Smooth muscle cell (in vitro differentiated cells): ENCODE data around the gene DDA1. TPM values are rescaled to one million over a fixed set of nuclear protein-coding genes. Genes with fewer than 3 reads are reported as not detected.

Source experiments
- DNase-seq: peaks from one replicate; lab custom pipeline; 2025; ENCODE audit not compliant: unreplicated experiment; lab: John Stamatoyannopoulos, UW
- H2AFZ ChIP-seq: fragments of 200-600 bp; sonication (generic); 2 replicates; pipeline ENCODE4 v1.6.0; 2016; ENCODE audit warnings: antibody characterized with exemption, low read depth, mild to moderate bottlenecking
- H3F3A ChIP-seq: fragments of 200-600 bp; sonication (generic); 2 replicates; pipeline ENCODE4 v1.6.0; 2017; ENCODE audit warnings: antibody characterized with exemption, low read depth
- H3K27ac ChIP-seq: fragments of 200-600 bp; sonication (generic); 2 replicates; pipeline ENCODE4 v1.5.1; 2016; ENCODE audit warnings: low read depth, mild to moderate bottlenecking
- H3K27me3 ChIP-seq: fragments of 200-600 bp; sonication (generic); 2 replicates; pipeline ENCODE4 v1.6.1; 2016; ENCODE audit warnings: low read depth, mild to moderate bottlenecking
- H3K36me3 ChIP-seq: fragments of 200-600 bp; sonication (generic); 2 replicates; pipeline ENCODE4 v1.5.1; 2016; ENCODE audit warnings: low read depth
- H3K4me1 ChIP-seq: fragments of 200-600 bp; sonication (generic); 2 replicates; pipeline ENCODE4 v1.5.1; 2016; ENCODE audit warnings: low read depth
- H3K4me2 ChIP-seq: fragments of 200-600 bp; sonication (generic); 2 replicates; pipeline ENCODE4 v1.6.0; 2016; ENCODE audit warnings: mild to moderate bottlenecking
- H3K4me3 ChIP-seq: fragments of 200-600 bp; sonication (generic); 2 replicates; pipeline ENCODE4 v1.5.1; 2016; ENCODE audit warnings: mild to moderate bottlenecking
- H3K79me2 ChIP-seq: fragments of 200-600 bp; sonication (generic); 2 replicates; pipeline ENCODE4 v1.6.0; 2016; ENCODE audit warnings: low read depth, mild to moderate bottlenecking
- H3K9ac ChIP-seq: fragments of 200-600 bp; sonication (generic); 2 replicates; pipeline ENCODE4 v1.6.0; 2016; ENCODE audit warnings: low read depth
- H3K9me3 ChIP-seq: fragments of 200-600 bp; sonication (generic); replicated peaks from 2 replicates; pipeline ENCODE4 v1.5.1; 2016; ENCODE audit warnings: low read depth
- H4K20me1 ChIP-seq: fragments of 200-600 bp; sonication (generic); 2 replicates; pipeline ENCODE4 v1.6.0; 2016; ENCODE audit warnings: low read depth
- WGBS: methylation state at CpG from one replicate; pipeline ENCODE4 v1.1.7; 2016; ENCODE audit warnings: low lambda C conversion rate; 5-methylcytosine and 5-hydroxymethylcytosine counted together
- polyA plus RNA-seq: library from polyadenylated mRNA; unstranded; fragments of >200 nt; fragmentation: Nextera tagmentation; extraction: Ambion mirVana; gene quantifications from 2 replicates; pipeline ENCODE4 v1.2.1, GENCODE V29; 2016
- total RNA-seq: library from RNA; depleted of rRNA; stranded (reverse); fragments of >200 nt; gene quantifications from 2 replicates; pipeline ENCODE4 v1.2.3, GENCODE V29; 2014
- TF ChIP-seq, protein P1 (sequence below): fragments of 200-600 bp; sonication (generic); IDR thresholded peaks from 2 replicates; pipeline ENCODE4 v1.5.1; 2017; ENCODE audit warnings: borderline replicate concordance, mild to moderate bottlenecking, antibody characterized with exemption; ENCODE audit not compliant: insufficient read depth, poor library complexity, severe bottlenecking

Gene DDA1
- 26.5 and 26.9 TPM in 2 replicates for total RNA-seq
- 51.8 and 72.4 TPM in 2 replicates for polyA plus RNA-seq

DNA sequence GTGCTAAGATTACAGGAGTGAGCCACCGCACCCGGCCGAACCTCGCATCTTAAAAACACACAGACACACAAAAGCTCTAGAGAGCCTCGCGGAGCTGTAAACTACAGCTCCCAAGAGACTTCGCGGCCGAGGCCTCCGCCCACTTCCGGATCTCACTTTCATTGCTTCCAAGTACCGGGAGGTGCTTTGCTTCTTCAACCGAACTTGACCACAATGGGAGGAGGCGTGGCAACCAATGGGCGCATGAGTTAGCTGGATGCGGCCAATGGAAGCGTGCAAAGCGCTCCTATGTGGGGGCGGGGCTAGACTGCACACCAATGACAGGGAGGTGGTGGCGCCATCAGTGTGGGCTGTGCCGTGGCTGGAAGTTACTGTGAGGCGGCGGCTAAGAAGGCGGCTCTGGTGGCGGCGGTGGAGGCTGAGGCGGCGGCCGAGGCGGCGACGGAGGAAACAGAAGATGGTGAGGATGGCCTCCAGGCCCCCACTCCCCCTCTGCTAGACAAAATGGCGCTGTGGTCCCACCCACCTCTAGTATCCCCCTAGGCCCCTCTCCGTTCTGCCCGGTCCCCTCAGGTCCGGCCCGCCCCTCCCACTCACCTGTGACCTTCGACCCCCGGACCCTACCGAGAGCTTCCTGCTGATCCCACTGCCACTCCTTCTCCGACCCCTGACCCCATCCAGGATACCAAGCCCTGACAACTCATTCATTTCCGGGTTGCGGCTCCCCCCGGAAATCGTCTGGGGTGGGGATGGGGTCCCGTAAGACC, at the start of gene DDA1:
Gene DDA1, plus strand, starts transcription at position 366 of the 767 bp plus-strand sequence. Its CDS starts 92 bp downstream, at position 458.
- H3K36me3 ChIP-seq, result no peaks in the 10 kb centered on the region
- peak within 1 kb of the TSS; percentile 97 for H3K4me3 ChIP-seq
- H3K27ac ChIP-seq, result peak within 1 kb of the TSS; percentile 93
- DNase-seq, result peak; percentile 90
- H3F3A ChIP-seq, result peaks cover 4% of the 10 kb centered on the region
- peaks cover 37% of the 10 kb centered on the region for H4K20me1 ChIP-seq
- WGBS, result 1% methylated on average over 42 of the region's 46 CpGs
- H3K79me2 ChIP-seq, result peaks cover 36% of the 10 kb centered on the region
- peak within 1 kb of the TSS; percentile 100 for H3K4me2 ChIP-seq
- H3K4me1 ChIP-seq, result peaks cover 13% of the 10 kb centered on the region
- H3K27me3 ChIP-seq, result no peaks in the 10 kb centered on the region
- H2AFZ ChIP-seq, result no peak within 1 kb of the TSS
- H3K9ac ChIP-seq, result peak within 1 kb of the TSS; percentile 98
- TF ChIP-seq, protein P1, sequence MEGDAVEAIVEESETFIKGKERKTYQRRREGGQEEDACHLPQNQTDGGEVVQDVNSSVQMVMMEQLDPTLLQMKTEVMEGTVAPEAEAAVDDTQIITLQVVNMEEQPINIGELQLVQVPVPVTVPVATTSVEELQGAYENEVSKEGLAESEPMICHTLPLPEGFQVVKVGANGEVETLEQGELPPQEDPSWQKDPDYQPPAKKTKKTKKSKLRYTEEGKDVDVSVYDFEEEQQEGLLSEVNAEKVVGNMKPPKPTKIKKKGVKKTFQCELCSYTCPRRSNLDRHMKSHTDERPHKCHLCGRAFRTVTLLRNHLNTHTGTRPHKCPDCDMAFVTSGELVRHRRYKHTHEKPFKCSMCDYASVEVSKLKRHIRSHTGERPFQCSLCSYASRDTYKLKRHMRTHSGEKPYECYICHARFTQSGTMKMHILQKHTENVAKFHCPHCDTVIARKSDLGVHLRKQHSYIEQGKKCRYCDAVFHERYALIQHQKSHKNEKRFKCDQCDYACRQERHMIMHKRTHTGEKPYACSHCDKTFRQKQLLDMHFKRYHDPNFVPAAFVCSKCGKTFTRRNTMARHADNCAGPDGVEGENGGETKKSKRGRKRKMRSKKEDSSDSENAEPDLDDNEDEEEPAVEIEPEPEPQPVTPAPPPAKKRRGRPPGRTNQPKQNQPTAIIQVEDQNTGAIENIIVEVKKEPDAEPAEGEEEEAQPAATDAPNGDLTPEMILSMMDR, result no peak
- H3K9me3 ChIP-seq, result no peaks in the 10 kb centered on the region

DNA sequence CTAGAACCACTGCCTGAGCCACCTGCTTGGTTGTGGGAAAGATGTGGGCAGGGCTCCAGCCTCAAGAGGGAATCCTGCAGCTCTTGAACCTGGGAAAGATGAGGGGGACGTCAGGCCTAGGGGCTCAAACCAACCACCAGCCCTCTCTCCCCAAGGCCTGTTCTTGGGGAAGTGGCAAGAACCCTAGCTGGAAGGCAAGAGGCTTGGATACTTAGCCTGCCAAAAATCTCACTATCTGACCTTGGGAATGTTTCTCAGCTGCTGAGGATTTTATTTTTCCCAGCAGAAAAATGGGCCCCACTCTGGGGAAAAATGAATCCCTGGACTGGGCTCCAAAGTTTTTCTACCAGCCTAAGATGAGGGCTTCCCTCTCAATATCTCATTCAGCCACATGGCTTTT, 49.4 kb upstream of the DDA1 start:
- no peak overlapping the region for H3K27ac ChIP-seq
- no peak overlapping the region for H3K4me3 ChIP-seq
- H3K4me1 ChIP-seq, result no peaks in the 10 kb centered on the region
- H3K36me3 ChIP-seq, result no peaks in the 10 kb centered on the region
- no peaks in the 10 kb centered on the region for H3F3A ChIP-seq
- H4K20me1 ChIP-seq, result no peaks in the 10 kb centered on the region
- TF ChIP-seq, protein P1, result no peak
- no peak overlapping the region for H3K4me2 ChIP-seq
- no peaks in the 10 kb centered on the region for H3K9me3 ChIP-seq
- no peak overlapping the region for H3K9ac ChIP-seq
- DNase-seq, result no peak
- H3K27me3 ChIP-seq, result no peaks in the 10 kb centered on the region
- H3K79me2 ChIP-seq, result no peaks in the 10 kb centered on the region
- no peak overlapping the region for H2AFZ ChIP-seq
- WGBS, result 40% methylated on average over 1 of the region's 1 CpG

DNA sequence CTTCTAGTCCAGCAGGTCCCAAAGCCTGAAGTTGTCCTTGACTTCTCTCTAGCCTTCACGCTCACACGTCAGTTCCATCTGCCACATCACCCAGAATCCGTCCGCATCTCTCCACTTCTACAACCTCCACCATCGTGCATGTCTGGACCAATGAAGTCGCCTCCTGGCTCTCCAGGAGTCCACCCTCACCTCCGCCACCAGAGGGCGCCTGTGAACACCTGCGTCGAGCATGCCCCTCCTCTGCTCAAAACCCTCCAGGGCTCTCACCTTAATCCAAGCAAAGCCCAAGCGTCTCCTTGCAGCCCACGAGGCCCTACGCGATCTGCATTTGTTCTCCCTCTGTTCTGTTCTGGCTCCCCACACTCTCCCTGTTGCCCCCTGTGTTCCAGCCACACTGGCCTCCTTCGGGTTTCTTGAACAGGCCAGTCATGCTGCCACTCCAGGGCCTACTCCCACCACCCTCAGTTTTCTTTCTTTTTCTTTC, 48.5 kb upstream of the DDA1 start:
- Histone ChIP-seq H3K9me3 (no peaks in the 10 kb centered on the region), H3K9ac (no peak overlapping the region), H3K4me1 (no peaks in the 10 kb centered on the region), H3K4me2 (no peak overlapping the region), H4K20me1 (no peaks in the 10 kb centered on the region), H2AFZ (no peak overlapping the region), H3K27me3 (no peaks in the 10 kb centered on the region), H3K79me2 (no peaks in the 10 kb centered on the region), H3F3A (no peaks in the 10 kb centered on the region), H3K36me3 (no peaks in the 10 kb centered on the region), H3K4me3 (no peak overlapping the region), H3K27ac (no peak overlapping the region)
- WGBS, result 12% methylated on average over 15 of the region's 15 CpGs
- DNase-seq, result peak; percentile 7
- TF ChIP-seq, protein P1, result peak; percentile 72
